Stimulated activated naive B cell treated with anti-CD40 and anti-IgM and Interleukin-4, amounts not matched to agents 10 μg/mL and 1 μg/mL and 100 μg/mL, for 72 hours (primary cell): Measurements from ENCODE around the gene SPARC.

ENCODE experiments used
- ATAC-seq, 2 donors: fragments of 150-1000 bp; cut with Tn5 transposase; replicated peaks; 2 replicates each; pipeline ENCODE4 v1.10.0; 2021; ENCODE audit warnings: moderate library complexity in 1 of 2
- DNase-seq: peaks from one replicate; pipeline ENCODE4 v3.0.0; 2021
- H3K27ac Mint-ChIP-seq: one replicate; pipeline ENCODE4 v1.8.0; 2022; ENCODE audit warnings: mild to moderate bottlenecking, mixed read lengths
- H3K27me3 Mint-ChIP-seq, 2 donors: one replicate each; pipeline ENCODE4 v1.8.0; 2022; ENCODE audit warnings: mixed read lengths in 2 of 2
- H3K36me3 Mint-ChIP-seq, 2 donors: one replicate each; pipeline ENCODE4 v1.8.0; 2022; ENCODE audit warnings: mixed read lengths in 2 of 2, mild to moderate bottlenecking in 1 of 2
- H3K4me1 Mint-ChIP-seq, 2 donors: one replicate each; pipeline ENCODE4 v1.8.0; 2022; ENCODE audit warnings: mixed read lengths in 2 of 2, mild to moderate bottlenecking in 1 of 2
- H3K4me3 Mint-ChIP-seq, 2 donors: one replicate each; pipeline ENCODE4 v1.8.0; 2022; ENCODE audit warnings: mild to moderate bottlenecking in 2 of 2, mixed read lengths in 2 of 2, moderate library complexity in 1 of 2
- H3K9me3 Mint-ChIP-seq, 2 donors: one replicate each; pipeline ENCODE4 v1.8.0; 2022; ENCODE audit warnings: mixed read lengths in 2 of 2, mild to moderate bottlenecking in 1 of 2

The SPARC gene

DNA sequence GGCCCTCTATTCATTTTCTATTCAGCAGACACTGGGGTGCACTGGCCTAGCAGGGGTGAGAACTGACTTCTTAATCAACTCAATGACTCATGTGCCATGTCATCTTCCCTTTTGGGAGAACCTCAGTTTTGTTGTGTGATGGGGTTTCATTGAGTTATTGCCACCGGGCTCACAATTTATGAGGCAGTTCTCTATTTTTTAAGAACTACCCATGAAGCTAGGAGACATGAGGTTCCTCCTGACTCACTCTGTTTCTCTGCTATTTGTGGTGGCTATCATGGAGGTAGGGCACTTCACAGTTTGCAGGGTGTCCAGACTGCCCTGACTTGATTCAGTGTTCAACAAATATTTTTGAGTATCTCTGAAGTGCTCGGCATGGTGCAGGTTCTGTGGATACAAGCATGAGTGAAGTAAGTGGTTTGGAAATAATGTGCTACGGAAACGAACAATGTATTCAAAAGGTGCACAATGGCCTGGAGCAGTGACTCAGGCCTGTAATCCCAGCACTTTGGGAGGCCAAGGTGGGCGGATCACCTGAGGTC lies 39.3 kb downstream of the SPARC start:
- H3K36me3 Mint-ChIP-seq, result no peaks in the 10 kb centered on the region

DNA sequence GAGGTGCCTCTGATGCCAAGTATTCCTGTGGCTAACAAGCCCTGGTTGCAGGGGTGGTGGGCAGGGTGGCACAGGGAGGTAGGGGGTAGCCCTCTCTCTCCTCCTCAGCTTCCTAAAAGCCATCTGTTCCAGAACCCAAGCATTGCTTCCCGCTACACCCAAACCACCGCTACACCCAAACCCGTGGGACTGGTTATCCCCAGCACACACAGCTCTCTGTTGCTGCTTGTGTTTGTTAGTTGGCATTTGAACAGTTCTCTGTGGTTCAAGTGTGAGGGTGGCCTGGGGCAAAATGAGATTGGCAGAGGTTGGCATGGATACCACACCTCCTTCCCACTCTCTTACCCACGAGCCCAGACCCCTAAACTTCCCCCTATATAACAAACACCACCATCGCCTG lies 40.4 kb downstream of the SPARC start:
- Mint-ChIP-seq H3K27ac (no peak overlapping the region), H3K36me3 (no peaks in the 10 kb centered on the region), H3K4me1 (no peaks in the 10 kb centered on the region), H3K4me3 (no peak overlapping the region), H3K27me3 (peaks cover 4 to 15% of the 10 kb centered on the region in 2 donors), H3K9me3 (no peaks in the 10 kb centered on the region)
- DNase-seq, result no peak
- no peak for ATAC-seq

More for the DNA sequence above, 39.3 kb downstream of the SPARC start:
- H3K4me3 Mint-ChIP-seq, result no peak overlapping the region
- ATAC-seq (no peak), DNase-seq (no peak)
- H3K27ac Mint-ChIP-seq, result no peak overlapping the region
- no peaks in the 10 kb centered on the region for H3K9me3 Mint-ChIP-seq
- H3K27me3 Mint-ChIP-seq, result peaks cover 4 to 15% of the 10 kb centered on the region in 2 donors
- peaks cover 0 to 4% of the 10 kb centered on the region in 2 donors for H3K4me1 Mint-ChIP-seq

DNA sequence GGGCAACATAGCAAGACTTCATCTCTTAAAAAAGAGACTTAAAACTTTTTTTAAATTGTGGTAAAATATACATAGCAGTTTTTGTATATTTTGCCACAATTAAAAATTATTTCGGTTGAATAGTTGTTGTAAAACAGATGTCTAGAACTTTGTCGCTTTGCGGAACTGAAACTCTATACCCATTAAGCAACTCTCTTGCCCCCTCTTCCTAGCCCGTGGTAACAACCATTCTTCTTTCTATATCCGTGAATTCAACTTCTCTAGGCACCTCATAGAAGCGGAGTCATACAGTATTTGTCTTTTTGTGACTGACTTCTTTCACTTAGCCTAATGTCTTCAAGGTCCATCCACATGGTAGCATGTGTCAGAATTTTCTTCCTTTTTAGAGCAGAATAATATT lies 43.3 kb downstream of the SPARC start:
- DNase-seq (no peak), ATAC-seq (no peak)
- peaks cover 4 to 21% of the 10 kb centered on the region in 2 donors for H3K27me3 Mint-ChIP-seq
- H3K36me3 Mint-ChIP-seq, result no peaks in the 10 kb centered on the region
- H3K27ac Mint-ChIP-seq, result no peak overlapping the region
- no peaks in the 10 kb centered on the region for H3K4me1 Mint-ChIP-seq
- H3K9me3 Mint-ChIP-seq, result no peaks in the 10 kb centered on the region
- no peak overlapping the region for H3K4me3 Mint-ChIP-seq

DNA sequence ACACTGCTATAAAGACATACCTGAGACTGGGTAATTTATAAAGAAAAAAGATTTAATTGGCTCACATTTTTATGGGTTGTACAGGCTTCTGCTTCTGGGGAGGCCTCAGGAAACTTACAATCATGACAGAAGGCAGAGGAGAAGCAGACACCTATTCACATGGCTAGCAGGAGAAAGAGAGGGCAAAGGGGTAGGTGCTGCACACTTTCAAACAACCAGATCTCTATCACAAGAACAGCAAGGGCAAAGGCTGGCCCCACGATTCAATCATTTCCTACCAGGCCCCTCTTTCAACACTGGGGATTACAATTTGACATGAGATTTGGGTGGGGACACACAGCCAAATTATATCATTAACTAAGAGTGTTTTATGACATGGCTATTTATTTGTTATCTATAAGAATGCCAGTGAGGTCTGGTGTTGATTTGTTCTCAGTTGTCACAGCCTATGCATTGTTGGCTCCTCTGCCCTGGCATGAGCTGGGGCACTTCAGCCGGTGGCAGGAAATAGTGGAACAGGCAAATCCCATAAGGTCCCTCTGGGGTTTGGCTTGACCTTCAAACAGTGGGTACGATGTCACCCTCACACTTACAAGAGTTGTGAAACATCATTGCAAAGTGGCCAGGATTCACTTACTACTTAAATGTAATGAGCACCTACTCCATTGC lies 44.1 kb downstream of the SPARC start:
- DNase-seq (no peak), ATAC-seq (no peak)
- no peaks in the 10 kb centered on the region for H3K9me3 Mint-ChIP-seq
- H3K4me1 Mint-ChIP-seq, result no peaks in the 10 kb centered on the region
- no peak overlapping the region for H3K27ac Mint-ChIP-seq
- H3K36me3 Mint-ChIP-seq, result no peaks in the 10 kb centered on the region
- H3K4me3 Mint-ChIP-seq, result no peak overlapping the region
- peaks cover 4 to 23% of the 10 kb centered on the region in 2 donors for H3K27me3 Mint-ChIP-seq

DNA sequence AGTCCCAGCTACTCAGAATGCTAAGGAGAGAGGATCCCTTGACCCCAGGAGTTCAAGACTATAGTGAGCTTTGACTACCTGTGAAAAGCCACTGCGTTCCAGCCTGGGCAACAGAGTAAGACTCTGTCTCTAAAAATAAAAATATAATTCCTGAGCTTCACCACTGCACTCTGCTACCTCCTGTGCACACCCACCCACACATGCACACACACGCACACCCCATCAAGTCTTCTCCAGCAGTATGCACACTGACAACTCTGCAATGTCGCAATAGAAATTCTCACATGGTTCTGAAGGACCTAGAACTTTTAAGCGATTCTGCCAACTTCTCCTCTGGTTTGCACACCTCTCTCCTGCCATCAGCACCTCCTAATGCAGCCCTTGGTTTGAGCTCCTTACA lies 48.1 kb downstream of the SPARC start:
- H3K27ac Mint-ChIP-seq, result no peak overlapping the region
- no peak for ATAC-seq
- H3K4me3 Mint-ChIP-seq, result no peak overlapping the region
- peaks cover 12 to 20% of the 10 kb centered on the region in 2 donors for H3K27me3 Mint-ChIP-seq
- no peak for DNase-seq
- H3K9me3 Mint-ChIP-seq, result no peaks in the 10 kb centered on the region
- no peaks in the 10 kb centered on the region for H3K36me3 Mint-ChIP-seq
- H3K4me1 Mint-ChIP-seq, result no peaks in the 10 kb centered on the region

DNA sequence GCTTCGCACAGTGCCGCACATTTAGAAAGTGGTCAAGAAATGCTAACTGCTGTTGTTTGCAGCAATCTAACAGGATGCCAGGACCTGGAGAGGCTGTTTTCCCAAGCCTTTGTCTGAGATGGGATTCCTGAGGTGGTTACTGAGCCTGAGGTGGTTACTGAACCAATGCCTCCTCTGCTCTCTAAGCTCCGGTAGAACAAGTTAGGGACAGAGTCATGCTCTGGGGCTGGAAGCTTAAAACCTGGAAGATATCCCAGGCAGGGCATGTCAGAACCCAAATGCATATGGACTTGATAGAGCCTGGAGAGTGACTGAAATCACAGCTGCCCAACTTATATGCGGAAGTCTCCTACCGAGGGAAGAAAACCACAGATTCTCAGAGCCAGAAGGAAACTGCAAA lies 49.0 kb downstream of the SPARC start:
- H3K27me3 Mint-ChIP-seq, result peaks cover 9 to 25% of the 10 kb centered on the region in 2 donors
- no peak for ATAC-seq

DNA sequence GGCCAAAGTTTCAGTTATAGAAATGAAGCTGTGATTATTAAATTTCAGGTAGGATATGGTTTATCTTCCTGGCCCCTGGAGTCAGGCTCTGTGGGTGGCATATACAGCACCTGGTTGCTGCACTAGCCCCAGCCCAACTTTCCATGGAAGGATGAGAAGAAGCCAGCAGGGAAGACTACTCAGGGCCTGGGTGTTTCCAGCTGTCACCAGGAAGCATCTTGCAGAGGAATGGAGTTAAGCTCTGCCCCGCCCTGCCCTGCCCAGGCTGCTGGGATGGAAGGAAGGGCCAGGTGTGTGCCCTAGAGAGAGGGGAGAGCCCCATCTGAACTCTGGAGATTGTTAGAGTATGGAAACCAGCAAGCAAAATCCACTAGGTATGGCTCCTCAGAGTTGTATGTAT lies 52.8 kb downstream of the SPARC start:
- Mint-ChIP-seq H3K4me3 (no peak overlapping the region), H3K9me3 (no peaks in the 10 kb centered on the region), H3K36me3 (no peaks in the 10 kb centered on the region), H3K27me3 (peaks cover 18 to 36% of the 10 kb centered on the region in 2 donors), H3K27ac (no peak overlapping the region), H3K4me1 (no peaks in the 10 kb centered on the region)
- ATAC-seq, result no peak
- DNase-seq, result no peak

More for the DNA sequence above, 49.0 kb downstream of the SPARC start:
- no peak for DNase-seq
- H3K36me3 Mint-ChIP-seq, result no peaks in the 10 kb centered on the region
- H3K4me1 Mint-ChIP-seq, result no peaks in the 10 kb centered on the region
- H3K27ac Mint-ChIP-seq, result no peak overlapping the region
- no peak overlapping the region for H3K4me3 Mint-ChIP-seq
- no peaks in the 10 kb centered on the region for H3K9me3 Mint-ChIP-seq

DNA sequence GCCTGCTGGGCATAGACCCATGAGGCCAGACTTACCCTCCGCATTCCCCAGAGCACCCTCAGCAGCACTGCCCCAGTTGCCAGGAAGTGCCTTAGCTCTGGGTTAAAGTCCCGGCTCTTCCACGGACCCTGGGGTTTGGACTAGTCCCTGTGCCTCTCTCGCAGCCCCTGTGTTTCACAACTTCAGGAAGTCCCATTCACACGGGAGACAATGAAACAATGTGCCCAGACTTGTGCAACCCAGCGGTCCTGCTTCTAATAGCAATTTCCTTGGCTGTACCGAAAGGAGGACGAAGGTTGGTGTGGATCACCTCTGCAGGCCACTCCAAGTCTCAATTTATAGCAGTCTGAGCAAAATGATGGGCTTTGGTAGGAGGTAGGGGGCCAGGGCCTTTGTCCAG lies 53.8 kb downstream of the SPARC start:
- no peak for DNase-seq
- peaks cover 18 to 29% of the 10 kb centered on the region in 2 donors for H3K27me3 Mint-ChIP-seq
- no peak overlapping the region for H3K27ac Mint-ChIP-seq
- no peaks in the 10 kb centered on the region for H3K4me1 Mint-ChIP-seq
- H3K36me3 Mint-ChIP-seq, result no peaks in the 10 kb centered on the region
- ATAC-seq, result no peak
- H3K9me3 Mint-ChIP-seq, result no peaks in the 10 kb centered on the region
- H3K4me3 Mint-ChIP-seq, result no peak overlapping the region

DNA sequence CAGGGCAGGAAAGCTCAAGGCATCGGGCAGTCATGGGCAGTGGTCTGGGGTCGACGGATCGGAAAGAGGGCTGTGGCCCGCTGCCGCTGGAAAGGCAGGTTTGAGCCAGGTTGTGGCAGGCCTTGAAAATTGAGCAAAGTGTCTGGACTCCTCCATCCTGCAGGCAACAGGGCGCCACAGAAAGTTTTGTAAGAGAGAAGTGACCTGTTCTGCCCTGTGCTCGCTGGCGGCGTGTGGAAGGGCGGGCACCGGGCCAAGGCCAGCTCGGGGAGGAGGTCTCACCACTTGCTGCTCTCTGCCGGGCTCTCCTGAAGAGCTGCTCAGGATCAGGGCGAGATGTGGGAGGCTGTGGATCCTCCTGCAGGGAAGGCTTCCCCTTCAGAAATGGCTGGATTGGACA lies 54.2 kb downstream of the SPARC start:
- ATAC-seq, result no peak
- H3K4me1 Mint-ChIP-seq, result no peaks in the 10 kb centered on the region
- no peaks in the 10 kb centered on the region for H3K9me3 Mint-ChIP-seq
- H3K27me3 Mint-ChIP-seq, result peaks cover 18 to 29% of the 10 kb centered on the region in 2 donors
- no peaks in the 10 kb centered on the region for H3K36me3 Mint-ChIP-seq
- DNase-seq, result no peak
- no peak overlapping the region for H3K27ac Mint-ChIP-seq
- no peak overlapping the region for H3K4me3 Mint-ChIP-seq

DNA sequence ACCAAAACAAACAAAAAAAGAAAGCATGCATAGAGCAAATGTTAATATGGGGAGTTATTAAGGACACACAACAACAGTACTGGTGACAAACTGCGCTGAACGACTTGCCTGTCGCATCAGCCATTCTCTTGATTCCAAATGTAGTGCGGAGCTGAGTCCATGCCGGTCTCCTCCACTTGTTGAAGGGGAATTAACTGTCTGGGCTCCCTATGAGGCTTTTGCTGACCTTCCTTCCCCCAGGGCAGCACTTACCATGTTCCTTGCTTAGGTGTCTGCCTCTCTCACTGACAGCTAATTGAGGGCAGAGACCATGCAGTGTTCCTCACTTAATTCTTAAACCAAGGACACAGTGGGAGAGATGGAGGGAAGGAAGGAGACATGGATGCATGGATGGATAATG lies 54.8 kb downstream of the SPARC start:
- Mint-ChIP-seq H3K4me3 (no peak overlapping the region), H3K36me3 (no peaks in the 10 kb centered on the region), H3K27ac (peak overlapping the region; percentile 7), H3K27me3 (peaks cover 18 to 29% of the 10 kb centered on the region in 2 donors), H3K9me3 (no peaks in the 10 kb centered on the region), H3K4me1 (no peaks in the 10 kb centered on the region)
- no peak for ATAC-seq
- DNase-seq, result no peak

DNA sequence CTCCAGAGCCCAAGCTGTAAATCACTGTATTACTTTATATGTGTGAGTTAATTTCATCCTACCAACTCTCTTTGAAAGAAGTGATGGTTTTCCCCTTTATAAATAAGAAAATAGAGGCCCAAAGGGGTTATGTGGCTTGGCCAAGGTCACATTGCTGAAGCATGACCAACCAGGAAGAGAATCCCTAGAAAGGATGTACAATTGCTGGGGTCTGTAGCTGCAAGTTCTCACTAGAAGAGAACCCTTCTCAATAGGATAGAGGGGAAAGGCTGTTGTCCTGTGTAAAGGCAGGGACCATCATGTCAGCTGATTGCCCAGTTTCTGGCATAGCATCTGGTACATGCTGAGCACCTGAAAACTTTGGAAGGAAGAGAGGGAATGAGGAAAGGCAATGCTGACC lies 56.6 kb downstream of the SPARC start:
- no peaks in the 10 kb centered on the region for H3K36me3 Mint-ChIP-seq
- no peaks in the 10 kb centered on the region for H3K4me1 Mint-ChIP-seq
- peaks cover 9 to 17% of the 10 kb centered on the region in 2 donors for H3K27me3 Mint-ChIP-seq
- H3K4me3 Mint-ChIP-seq, result no peak overlapping the region
- no peak overlapping the region for H3K27ac Mint-ChIP-seq
- no peak for DNase-seq
- H3K9me3 Mint-ChIP-seq, result no peaks in the 10 kb centered on the region
- no peak for ATAC-seq

DNA sequence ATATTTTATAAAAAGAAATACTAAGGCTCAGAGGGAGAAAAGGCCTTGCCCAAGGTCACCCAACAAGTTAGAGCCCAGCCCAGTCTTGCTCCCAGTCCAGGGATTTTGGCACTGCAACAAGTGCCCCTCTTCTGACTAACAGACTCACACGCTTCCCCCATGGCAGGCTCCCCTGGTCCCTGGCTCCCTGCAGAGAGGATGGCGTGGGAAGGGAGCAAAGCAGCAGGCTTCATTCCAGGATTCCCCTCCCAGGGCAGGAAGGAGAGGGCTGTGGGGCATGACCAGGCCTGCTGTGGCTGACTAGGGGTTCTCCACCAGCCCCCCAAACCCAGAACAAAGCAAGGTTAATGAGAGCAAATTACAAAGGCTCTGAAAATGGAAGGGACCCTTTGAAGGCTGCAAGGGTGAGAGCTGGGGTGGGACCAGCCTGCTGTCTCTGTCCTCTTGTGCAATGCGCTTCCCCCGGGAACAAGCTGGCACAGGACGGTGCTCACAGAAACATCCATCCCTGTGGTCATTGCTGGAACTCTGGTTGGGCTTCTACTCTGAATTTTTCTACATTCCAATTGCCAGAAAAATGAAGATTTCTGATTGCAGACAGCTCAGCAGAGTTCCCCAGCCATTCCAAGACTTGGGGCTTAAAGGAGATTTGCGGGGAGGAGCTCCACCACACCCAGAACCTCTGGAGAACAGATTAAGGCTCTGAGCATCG lies 58.4 kb downstream of the SPARC start:
- ATAC-seq, result no peak
- DNase-seq, result no peak
- Mint-ChIP-seq H3K36me3 (no peaks in the 10 kb centered on the region), H3K27me3 (peaks cover 9 to 22% of the 10 kb centered on the region in 2 donors), H3K9me3 (no peaks in the 10 kb centered on the region), H3K4me1 (no peaks in the 10 kb centered on the region), H3K27ac (no peak overlapping the region), H3K4me3 (no peak overlapping the region)

DNA sequence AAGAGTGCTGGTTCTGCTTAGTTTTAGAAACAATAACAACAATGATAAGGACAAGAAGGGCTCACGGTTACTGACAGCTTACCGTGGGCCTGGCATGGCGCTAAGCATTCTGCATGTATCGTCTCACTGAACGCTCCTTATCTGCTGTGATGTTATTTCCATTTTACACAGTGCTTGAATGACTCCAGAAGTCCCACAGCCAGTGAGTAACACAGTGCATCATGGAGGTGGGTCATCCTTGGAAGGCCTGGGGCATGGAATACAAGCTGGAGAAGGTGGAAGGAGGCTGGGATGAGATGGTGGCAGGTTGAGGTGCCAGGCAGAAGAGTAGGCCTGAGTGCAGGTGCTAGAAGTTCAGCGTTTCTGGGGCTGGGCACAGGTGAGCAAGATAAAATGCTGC lies 59.1 kb downstream of the SPARC start:
- Mint-ChIP-seq H3K27ac (no peak overlapping the region), H3K36me3 (no peaks in the 10 kb centered on the region), H3K27me3 (peaks cover 9 to 17% of the 10 kb centered on the region in 2 donors), H3K9me3 (no peaks in the 10 kb centered on the region), H3K4me1 (no peaks in the 10 kb centered on the region), H3K4me3 (no peak overlapping the region)
- no peak for DNase-seq
- no peak for ATAC-seq

DNA sequence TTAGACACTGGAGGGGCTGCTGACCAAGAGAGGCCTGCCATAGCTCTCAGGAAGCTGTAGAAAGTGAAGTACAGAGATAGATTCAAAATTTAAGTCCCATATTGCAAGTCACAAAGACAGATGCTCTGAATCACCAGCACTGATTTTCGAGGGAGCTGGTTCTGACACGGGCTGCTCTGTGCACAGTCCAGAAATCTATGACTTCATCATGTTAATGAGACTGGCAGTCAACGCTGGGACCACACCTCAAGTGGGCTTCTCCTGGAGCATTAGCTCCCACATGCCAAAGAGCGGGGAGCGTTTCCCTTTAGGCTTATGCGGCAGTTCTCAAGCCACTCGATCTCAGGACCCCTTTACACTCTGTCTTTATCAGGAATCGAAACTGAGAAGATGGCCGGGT lies 61.4 kb downstream of the SPARC start:
- no peaks in the 10 kb centered on the region for H3K4me1 Mint-ChIP-seq
- no peaks in the 10 kb centered on the region for H3K9me3 Mint-ChIP-seq
- no peaks in the 10 kb centered on the region for H3K36me3 Mint-ChIP-seq
- H3K27me3 Mint-ChIP-seq, result peaks cover 16 to 27% of the 10 kb centered on the region in 2 donors
- ATAC-seq (no peak), DNase-seq (no peak)
- no peak overlapping the region for H3K27ac Mint-ChIP-seq
- no peak overlapping the region for H3K4me3 Mint-ChIP-seq

DNA sequence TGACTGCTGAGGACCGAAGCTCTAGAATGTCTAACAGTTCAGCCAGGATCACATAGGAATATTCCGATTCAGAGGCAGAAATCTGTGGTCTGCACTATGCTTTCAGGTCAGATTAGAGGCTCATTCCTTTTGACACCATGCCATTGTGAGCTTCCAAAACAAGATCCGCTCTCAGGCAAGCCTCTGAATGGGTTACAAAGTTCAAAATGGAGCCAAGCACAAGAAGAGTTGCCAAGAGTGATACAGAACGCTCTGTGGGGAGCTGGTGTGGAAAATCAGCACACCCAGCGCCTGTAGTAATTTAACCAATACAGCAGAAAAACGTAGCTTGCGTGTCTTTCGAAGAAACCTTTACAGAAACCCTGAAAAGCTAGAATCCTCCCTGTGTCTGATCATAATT lies 62.2 kb downstream of the SPARC start:
- Mint-ChIP-seq H3K4me3 (no peak overlapping the region), H3K27me3 (peaks cover 14 to 27% of the 10 kb centered on the region in 2 donors), H3K27ac (no peak overlapping the region), H3K36me3 (no peaks in the 10 kb centered on the region), H3K4me1 (no peaks in the 10 kb centered on the region), H3K9me3 (no peaks in the 10 kb centered on the region)
- DNase-seq (no peak), ATAC-seq (no peak)
